SKM-1 (cell line): ENCODE data around the gene FSTL4.

Experiments
- DNase-seq: peaks from one replicate; lab custom pipeline; 2025; ENCODE audit not compliant: unreplicated experiment; lab: John Stamatoyannopoulos, UW

The FSTL4 gene

GRCh38 chr5:133304707-133305216 lies 307.6 kb downstream of the FSTL4 start:
- DNase-seq = no peak

- DNase-seq = no peak
These were observed 308.2 kb downstream of the FSTL4 start for GRCh38 chr5:133304178-133304577.

GRCh38 chr5:133303298-133303697 lies 309.0 kb downstream of the FSTL4 start:
- DNase-seq = no peak

GRCh38 chr5:133299728-133300127 lies 312.6 kb downstream of the FSTL4 start:
- DNase-seq = no peak

- DNase-seq = no peak
These were observed 313.3 kb downstream of the FSTL4 start for GRCh38 chr5:133299021-133299420.

GRCh38 chr5:133298447-133298846 lies 313.9 kb downstream of the FSTL4 start:
- no peak for DNase-seq

- no peak for DNase-seq
These were observed 315.0 kb downstream of the FSTL4 start for GRCh38 chr5:133297293-133297692.

- DNase-seq = no peak
These were observed 315.7 kb downstream of the FSTL4 start for GRCh38 chr5:133296624-133297023.

- no peak for DNase-seq
These were observed 316.8 kb downstream of the FSTL4 start for GRCh38 chr5:133295520-133295919.

GRCh38 chr5:133294380-133294779 lies 318.0 kb downstream of the FSTL4 start:
- DNase-seq = no peak

GRCh38 chr5:133293960-133294359 lies 318.4 kb downstream of the FSTL4 start:
- DNase-seq = no peak

- no peak for DNase-seq
These were observed 320.0 kb downstream of the FSTL4 start for GRCh38 chr5:133292300-133292699.

GRCh38 chr5:133291524-133291923 lies 320.8 kb downstream of the FSTL4 start:
- DNase-seq = no peak

GRCh38 chr5:133290669-133291240 lies 321.6 kb downstream of the FSTL4 start:
- DNase-seq = no peak

- DNase-seq = no peak
These were observed 322.5 kb downstream of the FSTL4 start for GRCh38 chr5:133289686-133290367.

- no peak for DNase-seq
These were observed 324.8 kb downstream of the FSTL4 start for GRCh38 chr5:133287500-133287899.

- no peak for DNase-seq
These were observed 325.9 kb downstream of the FSTL4 start for GRCh38 chr5:133286483-133286882.

GRCh38 chr5:133285583-133286021 lies 326.7 kb downstream of the FSTL4 start:
- no peak for DNase-seq

- no peak for DNase-seq
These were observed 328.0 kb downstream of the FSTL4 start for GRCh38 chr5:133284306-133284705.

GRCh38 chr5:133278317-133278716 lies 334.0 kb downstream of the FSTL4 start:
- DNase-seq = no peak

- no peak for DNase-seq
These were observed 334.6 kb downstream of the FSTL4 start for GRCh38 chr5:133277744-133278143.

GRCh38 chr5:133276171-133276570 lies 336.2 kb downstream of the FSTL4 start:
- DNase-seq = no peak

- DNase-seq = no peak
These were observed 336.7 kb downstream of the FSTL4 start for GRCh38 chr5:133275631-133276030.
